Globus pallidus (tissue), 1 donor: Measurements from ENCODE around the gene ST3GAL5.

Experiments used
- DNase-seq: peaks from one replicate; pipeline ENCODE4 v3.0.0-alpha.2; 2015; ENCODE audit warnings: low spot score

ST3GAL5 gene

DNA sequence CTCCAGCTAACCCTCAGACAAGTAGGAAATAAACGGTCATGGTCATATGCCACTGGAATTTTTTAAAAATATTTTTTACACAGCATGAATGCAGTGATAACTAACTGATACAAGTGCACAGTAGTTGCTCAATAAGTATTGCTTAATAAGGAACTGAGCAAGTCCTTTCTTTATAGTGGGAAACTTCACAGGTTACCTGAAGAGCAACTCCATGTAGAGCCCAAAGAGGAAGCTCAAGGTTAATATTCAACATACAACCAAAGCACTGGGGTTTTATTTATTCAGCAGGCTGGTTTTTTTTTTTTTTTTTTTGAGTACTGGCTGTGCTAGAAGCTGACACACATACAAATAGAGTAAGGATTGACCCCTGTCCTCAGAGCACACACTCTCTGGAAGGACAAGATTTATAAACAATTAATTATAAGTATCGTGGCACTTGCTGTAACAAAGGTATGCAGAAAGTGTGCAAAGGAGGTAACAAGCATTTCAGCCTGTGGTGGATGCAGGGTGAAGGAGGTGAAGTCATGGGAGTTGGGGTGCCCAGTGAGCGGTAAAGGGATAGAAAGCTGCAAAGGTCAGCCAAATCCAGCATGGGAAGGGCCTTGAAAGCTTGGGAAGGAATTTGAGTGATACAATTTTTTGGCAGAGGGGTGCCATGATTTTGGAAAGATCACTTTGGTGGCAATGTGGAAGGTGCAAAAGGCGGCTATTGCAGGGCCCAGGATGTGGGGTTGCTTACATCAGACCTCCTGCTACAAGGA, 82.3 kb downstream of the ST3GAL5 start:
- DNase-seq: no peak

GRCh38 chr2:85804583-85804982, 84.2 kb downstream of the ST3GAL5 start:
- no peak for DNase-seq

- no peak for DNase-seq
Measured at GRCh38 chr2:85803704-85804425, 84.9 kb downstream of the ST3GAL5 start.

DNA sequence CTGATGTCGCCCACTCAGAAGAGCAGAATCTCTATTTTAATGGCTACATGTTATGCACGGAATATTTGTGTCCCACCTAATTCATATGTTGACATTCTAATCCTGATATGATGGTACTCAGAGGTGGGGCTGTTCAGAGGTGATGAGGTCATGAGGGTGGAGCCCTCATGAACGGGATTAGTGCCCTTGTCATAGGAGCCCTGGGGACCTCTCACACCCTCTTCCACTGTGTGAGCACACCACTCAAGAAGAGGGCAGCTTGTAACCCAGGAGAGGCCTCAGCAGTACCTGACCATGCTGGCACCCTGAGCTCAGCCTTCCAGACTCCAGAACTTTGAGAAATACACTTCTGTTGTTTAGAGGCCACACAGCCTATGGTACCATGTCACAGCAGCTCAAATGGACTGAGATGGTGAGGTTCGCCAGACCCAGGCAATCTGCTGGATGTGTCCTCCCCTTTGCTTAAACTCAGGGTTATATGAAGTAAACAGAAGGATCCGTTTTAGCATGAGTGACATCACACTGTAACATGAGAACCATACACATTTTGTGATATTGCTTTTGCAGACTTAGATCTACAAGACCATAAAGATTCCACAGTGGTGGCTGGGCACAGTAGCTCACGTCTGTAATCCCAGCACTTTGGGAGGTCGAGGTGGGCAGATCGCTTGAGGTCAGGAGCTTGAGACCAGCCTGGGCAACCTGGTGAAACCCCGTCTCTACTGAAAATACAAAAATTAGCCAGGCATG, 86.3 kb downstream of the ST3GAL5 start:
- DNase-seq: no peak

DNA sequence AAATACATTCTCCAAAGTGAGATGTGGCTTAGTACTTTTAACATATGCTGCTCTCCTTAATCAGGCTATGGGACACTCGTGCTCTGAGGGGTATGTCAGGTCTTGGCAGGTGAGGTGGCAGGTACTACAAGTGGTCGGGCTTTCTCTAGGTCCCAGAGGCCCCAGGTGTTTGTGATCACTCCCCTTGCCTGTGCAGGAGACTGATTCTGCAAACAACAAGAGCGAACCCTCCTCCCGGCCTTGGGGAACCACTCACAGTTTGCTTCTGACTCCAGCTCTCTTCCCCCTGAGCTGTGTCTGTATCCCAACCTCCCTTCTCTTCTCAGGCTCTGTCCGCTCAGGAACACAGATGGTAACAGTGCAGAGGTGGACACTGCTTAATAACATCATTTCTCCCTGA, 86.9 kb downstream of the ST3GAL5 start:
- no peak for DNase-seq

- DNase-seq: no peak
Measured at GRCh38 chr2:85800586-85800985, 88.2 kb downstream of the ST3GAL5 start.

GRCh38 chr2:85799215-85799956, 89.4 kb downstream of the ST3GAL5 start:
- DNase-seq: no peak

- DNase-seq: peak; percentile 79
Measured at GRCh38 chr2:85797921-85798320, 90.9 kb downstream of the ST3GAL5 start.

DNA sequence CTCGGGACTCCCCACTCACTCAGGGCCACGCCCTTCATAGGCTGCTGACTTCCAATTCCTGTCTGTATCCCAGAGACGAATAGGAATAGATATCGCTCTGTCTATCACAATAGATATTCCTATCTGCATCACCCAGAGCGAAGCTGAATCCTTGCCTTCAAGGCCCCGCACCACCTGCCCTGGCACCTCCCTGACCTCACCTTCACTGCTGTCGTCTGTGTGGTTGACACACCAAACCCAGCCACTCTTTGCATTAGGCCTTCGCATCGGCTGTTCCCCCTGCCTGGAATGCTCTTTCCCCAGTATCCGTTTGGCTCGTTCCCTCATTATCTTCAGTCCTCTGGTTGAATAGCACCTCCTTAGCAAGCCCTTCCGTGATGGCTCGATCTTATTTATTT, 91.5 kb downstream of the ST3GAL5 start:
- no peak for DNase-seq

DNA sequence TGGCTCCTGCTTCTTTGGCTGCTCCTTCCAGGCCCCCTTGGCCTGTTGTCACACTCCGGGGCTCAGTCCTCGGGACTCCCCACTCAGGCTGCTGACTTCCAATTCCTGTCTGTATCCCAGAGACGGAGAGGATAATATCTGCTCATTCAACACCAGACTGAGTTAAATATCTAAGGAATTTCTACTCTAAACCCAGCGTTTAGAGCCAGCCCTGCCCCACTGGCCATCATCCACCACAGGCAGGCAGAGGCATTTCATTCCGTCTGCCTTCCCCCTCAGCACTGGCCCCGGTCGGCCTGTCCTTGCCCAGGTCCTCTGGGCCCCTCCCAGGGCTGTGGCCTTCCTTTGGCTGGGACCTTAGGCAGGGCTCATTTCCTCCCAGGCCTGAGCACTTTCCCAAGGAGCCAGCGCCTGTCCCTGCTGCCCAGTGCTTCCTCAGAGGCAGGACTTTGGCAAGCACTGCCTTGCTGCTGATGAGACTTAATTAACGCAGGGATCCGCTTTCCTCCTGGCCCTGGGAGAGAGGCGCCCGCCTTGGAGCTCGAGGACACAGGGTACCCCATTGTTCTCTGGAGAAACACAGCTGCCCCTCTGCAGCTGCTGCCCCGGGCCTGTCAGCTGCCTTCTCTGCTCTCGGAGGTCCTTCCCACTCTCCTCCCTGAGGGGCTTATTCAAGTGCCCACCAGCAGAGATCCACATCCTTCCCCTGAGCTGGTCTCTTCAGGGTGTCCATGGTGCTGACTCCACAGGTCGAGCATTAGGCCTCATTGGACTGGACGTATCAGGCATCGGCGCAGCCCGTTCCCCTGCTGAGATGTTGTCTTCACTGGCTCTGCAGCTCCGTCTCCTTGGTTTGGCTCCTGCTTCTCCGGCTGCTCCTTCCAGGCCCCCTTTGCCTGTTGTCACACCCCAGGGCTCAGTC, 92.2 kb downstream of the ST3GAL5 start:
- peak; percentile 91 for DNase-seq

GRCh38 chr2:85796046-85796340, 92.8 kb downstream of the ST3GAL5 start:
- no peak for DNase-seq

DNA sequence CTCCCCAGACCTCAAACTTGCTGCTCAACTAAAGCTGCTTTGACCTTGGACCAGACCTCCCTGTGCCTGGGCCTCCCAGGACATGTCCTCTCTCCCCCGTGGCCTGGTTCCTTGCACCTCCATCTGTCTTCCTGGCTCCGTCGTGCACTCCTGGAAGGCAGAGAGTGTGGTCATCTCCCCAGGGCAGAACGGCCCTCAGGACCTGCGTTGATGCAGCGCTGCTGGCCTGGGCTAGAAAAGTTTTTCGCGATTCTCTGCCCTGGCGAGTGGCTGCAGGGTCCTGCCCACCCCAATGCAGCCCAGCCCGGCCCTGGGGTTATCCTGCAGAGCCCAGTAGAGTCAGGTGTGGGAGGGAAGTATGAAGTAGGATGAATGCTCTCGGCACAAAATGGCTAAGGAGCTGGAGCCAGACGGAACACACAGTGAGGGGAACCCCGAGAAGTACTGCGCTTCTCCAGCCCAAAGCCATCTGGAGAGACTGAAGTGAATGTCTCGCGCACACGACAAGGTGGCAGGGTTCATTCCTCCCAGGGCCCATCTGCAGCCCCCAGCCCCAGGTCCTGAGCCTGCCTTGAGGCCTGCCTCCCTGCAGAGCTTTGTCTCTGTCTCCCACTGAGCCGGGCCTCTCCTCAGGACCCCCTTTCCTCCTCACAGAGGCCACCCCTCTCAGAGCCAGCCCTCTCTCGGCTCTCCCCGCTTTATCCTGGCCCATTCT, 93.3 kb downstream of the ST3GAL5 start:
- no peak for DNase-seq

GRCh38 chr2:85794491-85795121, 94.2 kb downstream of the ST3GAL5 start:
- peak; percentile 68 for DNase-seq

DNA sequence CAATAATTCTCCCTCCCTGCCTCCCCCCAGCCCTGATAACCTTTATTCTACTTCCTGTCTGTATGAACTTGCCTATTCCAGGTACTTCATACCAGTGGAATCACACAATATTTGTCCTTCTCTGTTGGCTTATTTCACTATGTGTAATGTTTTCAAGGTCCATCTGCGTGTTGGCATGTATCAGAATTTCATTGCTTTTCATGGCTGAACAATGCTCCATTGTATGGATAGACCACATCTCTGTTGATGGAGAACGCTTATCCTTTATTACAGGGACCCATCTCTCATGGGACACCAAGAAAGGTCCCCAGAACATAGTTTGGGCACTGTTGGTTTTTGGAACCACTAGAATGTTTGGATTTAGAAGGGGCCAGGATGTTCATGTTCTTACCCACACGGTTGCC, 94.8 kb downstream of the ST3GAL5 start:
- DNase-seq: peak; percentile 84

DNA sequence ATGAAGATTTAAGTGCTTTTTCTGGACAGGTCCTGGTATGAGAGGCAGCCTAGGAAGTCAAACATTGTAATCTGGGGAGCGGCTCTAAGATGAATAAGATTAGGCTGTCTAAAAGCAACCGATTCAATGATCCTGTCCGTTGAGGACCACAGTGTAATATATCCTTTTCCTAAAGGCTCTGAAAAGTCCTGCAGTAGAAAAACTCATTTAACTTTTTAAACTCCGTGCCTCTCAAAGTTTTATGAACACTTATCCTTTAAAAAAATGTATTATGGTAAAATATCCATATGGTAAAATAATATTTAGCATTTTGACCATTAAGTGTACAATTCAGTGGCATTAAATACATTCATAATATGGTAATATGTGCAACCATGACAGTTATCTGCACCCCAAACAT, 95.2 kb downstream of the ST3GAL5 start:
- DNase-seq: no peak

DNA sequence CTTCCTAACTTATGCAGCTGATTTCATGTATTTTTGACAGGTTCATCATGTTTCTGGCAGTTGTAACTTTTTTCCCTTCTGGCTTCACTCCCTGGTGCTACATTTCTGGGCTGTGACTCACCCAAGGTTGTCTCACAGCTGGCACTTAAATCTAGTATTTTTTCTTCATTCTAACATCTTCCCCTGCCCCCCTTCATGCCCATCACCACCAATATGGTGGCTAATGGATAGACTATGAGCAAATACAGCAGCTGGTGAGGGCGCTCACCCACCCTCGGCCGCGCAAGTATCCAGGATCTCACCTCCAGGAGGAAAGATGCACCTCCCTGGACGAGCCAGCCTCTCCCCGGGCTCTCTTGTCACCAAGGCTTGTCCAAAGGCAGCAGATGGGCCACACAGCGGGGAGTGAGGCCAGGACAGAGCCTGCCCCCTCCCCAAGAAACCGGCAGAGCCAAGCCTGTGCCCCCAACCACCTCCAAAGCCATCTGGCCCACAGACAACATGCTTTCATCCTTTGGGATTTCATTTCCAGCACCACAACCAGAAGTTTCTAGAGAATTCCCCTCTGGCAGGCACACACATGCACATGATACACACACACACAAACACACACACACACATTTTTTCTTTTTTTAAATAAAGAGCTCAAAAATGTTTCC, 95.9 kb downstream of the ST3GAL5 start:
- DNase-seq: no peak

GRCh38 chr2:85791704-85792565, 96.9 kb downstream of the ST3GAL5 start:
- no peak for DNase-seq

- no peak for DNase-seq
Measured at GRCh38 chr2:85790499-85791188, 98.1 kb downstream of the ST3GAL5 start.
